Immature natural killer cell (primary cell): ENCODE results near the gene C1orf167. TPM values are rescaled to one million over a fixed set of nuclear protein-coding genes. Genes with fewer than 3 reads are reported as not detected.

Source experiments
- DNase-seq, 3 donors: peaks; one replicate each; pipeline ENCODE4 v3.0.0; 2022; ENCODE audit warnings: mixed read lengths in 1 of 3
- H3K27ac Mint-ChIP-seq, 6 donors: one replicate each; pipeline ENCODE4 v1.8.0; 2020; ENCODE audit warnings: mixed read lengths in 6 of 6, mild to moderate bottlenecking in 5 of 6, inconsistent platforms in 4 of 6, moderate library complexity in 3 of 6
- H3K27me3 Mint-ChIP-seq, 3 donors: one replicate each; pipeline ENCODE4 v1.8.0; 2020 to 2021; ENCODE audit warnings: low read depth in 3 of 3, mild to moderate bottlenecking in 3 of 3, mixed read lengths in 3 of 3, moderate library complexity in 3 of 3, inconsistent platforms in 1 of 3
- H3K36me3 Mint-ChIP-seq, 3 donors: one replicate each; pipeline ENCODE4 v1.8.0; 2020; ENCODE audit warnings: mixed read lengths in 3 of 3, inconsistent platforms in 2 of 3, mild to moderate bottlenecking in 2 of 3
- H3K4me1 Mint-ChIP-seq, 2 donors: one replicate each; pipeline ENCODE4 v1.8.0; 2020; ENCODE audit warnings: inconsistent platforms in 2 of 2, mild to moderate bottlenecking in 2 of 2, mixed read lengths in 2 of 2, moderate library complexity in 1 of 2
- H3K4me3 Mint-ChIP-seq, 5 donors: one replicate each; pipeline ENCODE4 v1.8.0; 2020; ENCODE audit warnings: mild to moderate bottlenecking in 5 of 5, mixed read lengths in 5 of 5, inconsistent platforms in 3 of 5, moderate library complexity in 3 of 5
- H3K9me3 Mint-ChIP-seq, 6 donors: one replicate each; pipeline ENCODE4 v1.8.0; 2020; ENCODE audit warnings: mild to moderate bottlenecking in 6 of 6, mixed read lengths in 6 of 6, inconsistent platforms in 4 of 6, moderate library complexity in 3 of 6
- polyA plus RNA-seq, 3 donors: library from polyadenylated mRNA; unstranded; fragments of 300-500 nt; fragmentation: Illumina TruSeq; gene quantifications; one replicate each; pipeline ENCODE4 v1.2.3, GENCODE V29; 2021

Gene C1orf167
- polyA plus RNA-seq, result 1 to 10 TPM in 1 of 3 donors, not detected in 2; 3.0 TPM

- Mint-ChIP-seq H3K27me3 (peaks cover 4 to 14% (median 11%) of the 10 kb centered on the region in 3 donors), H3K9me3 (no peaks in the 10 kb centered on the region), H3K4me3 (peak within 1 kb of the TSS in 4 of 5 donors; percentile 29 to 60 (median 46)), H3K36me3 (peaks cover 0 to 3% (median 0%) of the 10 kb centered on the region in 3 donors), H3K27ac (no peak within 1 kb of the TSS), H3K4me1 (peaks cover 4 to 6% of the 10 kb centered on the region in 2 donors)
- DNase-seq, result peak in 2 of 3 donors; percentile 12 to 16
Observed at GRCh38 chr1:11761988-11762406, at the start of gene C1orf167. C1orf167 (plus strand) TSS chr1:11762193; CDS start chr1:11764401, 2,208 bp downstream.

GRCh38 chr1:11712285-11712684 lies 49.7 kb upstream of the C1orf167 start:
- Mint-ChIP-seq H3K27me3 (no peaks in the 10 kb centered on the region), H3K4me3 (no peak overlapping the region), H3K27ac (no peak overlapping the region), H3K9me3 (no peaks in the 10 kb centered on the region), H3K4me1 (peaks cover 0 to 2% of the 10 kb centered on the region in 2 donors), H3K36me3 (no peaks in the 10 kb centered on the region)
- DNase-seq, result no peak

- H3K27me3 Mint-ChIP-seq, result no peaks in the 10 kb centered on the region
- peaks cover 0 to 2% of the 10 kb centered on the region in 2 donors for H3K4me1 Mint-ChIP-seq
- no peaks in the 10 kb centered on the region for H3K36me3 Mint-ChIP-seq
- H3K27ac Mint-ChIP-seq, result no peak overlapping the region
- no peak overlapping the region for H3K4me3 Mint-ChIP-seq
- no peak for DNase-seq
- H3K9me3 Mint-ChIP-seq, result no peaks in the 10 kb centered on the region
Observed at GRCh38 chr1:11713095-11713494, 48.9 kb upstream of the C1orf167 start.

- Mint-ChIP-seq H3K27ac (no peak overlapping the region), H3K36me3 (no peaks in the 10 kb centered on the region), H3K27me3 (peaks cover 0 to 4% (median 4%) of the 10 kb centered on the region in 3 donors), H3K4me1 (peaks cover 16 to 17% of the 10 kb centered on the region in 2 donors), H3K4me3 (no peak overlapping the region), H3K9me3 (no peaks in the 10 kb centered on the region)
- DNase-seq, result no peak
Observed at GRCh38 chr1:11714831-11715575, 47.0 kb upstream of the C1orf167 start.

GRCh38 chr1:11719313-11720032 lies 42.5 kb upstream of the C1orf167 start:
- DNase-seq, result peak; percentile 83 to 87 (median 85)
- Mint-ChIP-seq H3K27me3 (peaks cover 0 to 4% (median 4%) of the 10 kb centered on the region in 3 donors), H3K36me3 (no peaks in the 10 kb centered on the region), H3K27ac (peak overlapping the region; percentile 91 to 98 (median 95)), H3K4me3 (peak overlapping the region; percentile 79 to 88 (median 81)), H3K9me3 (no peaks in the 10 kb centered on the region), H3K4me1 (peaks cover 18 to 25% of the 10 kb centered on the region in 2 donors)

- DNase-seq, result no peak
- H3K4me1 Mint-ChIP-seq, result peaks cover 18 to 29% of the 10 kb centered on the region in 2 donors
- peak overlapping the region; percentile 79 to 88 (median 81) for H3K4me3 Mint-ChIP-seq
- H3K27ac Mint-ChIP-seq, result peak overlapping the region; percentile 91 to 98 (median 95)
- peaks cover 0 to 4% (median 4%) of the 10 kb centered on the region in 3 donors for H3K27me3 Mint-ChIP-seq
- no peaks in the 10 kb centered on the region for H3K36me3 Mint-ChIP-seq
- no peaks in the 10 kb centered on the region for H3K9me3 Mint-ChIP-seq
Observed at GRCh38 chr1:11720033-11720376, 42.0 kb upstream of the C1orf167 start.

GRCh38 chr1:11720525-11720924 lies 41.5 kb upstream of the C1orf167 start:
- H3K36me3 Mint-ChIP-seq, result no peaks in the 10 kb centered on the region
- H3K27ac Mint-ChIP-seq, result no peak overlapping the region
- H3K27me3 Mint-ChIP-seq, result peaks cover 2 to 5% (median 4%) of the 10 kb centered on the region in 3 donors
- H3K4me3 Mint-ChIP-seq, result peak overlapping the region in 2 of 5 donors; percentile 7 to 79
- H3K4me1 Mint-ChIP-seq, result peaks cover 18 to 34% of the 10 kb centered on the region in 2 donors
- no peak for DNase-seq
- no peaks in the 10 kb centered on the region for H3K9me3 Mint-ChIP-seq

- no peaks in the 10 kb centered on the region for H3K9me3 Mint-ChIP-seq
- H3K4me3 Mint-ChIP-seq, result no peak overlapping the region
- peaks cover 2 to 5% (median 4%) of the 10 kb centered on the region in 3 donors for H3K27me3 Mint-ChIP-seq
- DNase-seq, result no peak
- H3K4me1 Mint-ChIP-seq, result peaks cover 18 to 37% of the 10 kb centered on the region in 2 donors
- H3K36me3 Mint-ChIP-seq, result no peaks in the 10 kb centered on the region
- H3K27ac Mint-ChIP-seq, result peak overlapping the region in 1 of 6 donors; percentile 49
Observed at GRCh38 chr1:11721311-11721710, 40.7 kb upstream of the C1orf167 start.

- Mint-ChIP-seq H3K27ac (no peak overlapping the region), H3K9me3 (no peaks in the 10 kb centered on the region), H3K4me3 (no peak overlapping the region), H3K4me1 (peaks cover 18 to 38% of the 10 kb centered on the region in 2 donors), H3K36me3 (no peaks in the 10 kb centered on the region), H3K27me3 (peaks cover 2 to 5% (median 4%) of the 10 kb centered on the region in 3 donors)
- no peak for DNase-seq
Observed at GRCh38 chr1:11722538-11722937, 39.5 kb upstream of the C1orf167 start.

GRCh38 chr1:11725616-11726015 lies 36.4 kb upstream of the C1orf167 start:
- Mint-ChIP-seq H3K4me1 (peaks cover 18 to 46% of the 10 kb centered on the region in 2 donors), H3K9me3 (no peaks in the 10 kb centered on the region), H3K27me3 (peaks cover 2 to 9% (median 3%) of the 10 kb centered on the region in 3 donors), H3K4me3 (no peak overlapping the region), H3K36me3 (no peaks in the 10 kb centered on the region), H3K27ac (no peak overlapping the region)
- DNase-seq, result no peak

- no peaks in the 10 kb centered on the region for H3K9me3 Mint-ChIP-seq
- no peak overlapping the region for H3K4me3 Mint-ChIP-seq
- H3K4me1 Mint-ChIP-seq, result peaks cover 31 to 58% of the 10 kb centered on the region in 2 donors
- H3K36me3 Mint-ChIP-seq, result no peaks in the 10 kb centered on the region
- H3K27me3 Mint-ChIP-seq, result peaks cover 2 to 9% (median 3%) of the 10 kb centered on the region in 3 donors
- no peak overlapping the region for H3K27ac Mint-ChIP-seq
- DNase-seq, result no peak
Observed at GRCh38 chr1:11727119-11727518, 34.9 kb upstream of the C1orf167 start.

- peak overlapping the region in 2 of 5 donors; percentile 3 to 6 for H3K4me3 Mint-ChIP-seq
- no peak for DNase-seq
- H3K27ac Mint-ChIP-seq, result no peak overlapping the region
- H3K4me1 Mint-ChIP-seq, result peaks cover 43 to 69% of the 10 kb centered on the region in 2 donors
- H3K27me3 Mint-ChIP-seq, result peaks cover 2 to 9% (median 3%) of the 10 kb centered on the region in 3 donors
- H3K9me3 Mint-ChIP-seq, result no peaks in the 10 kb centered on the region
- H3K36me3 Mint-ChIP-seq, result no peaks in the 10 kb centered on the region
Observed at GRCh38 chr1:11728126-11728806, 33.7 kb upstream of the C1orf167 start.

GRCh38 chr1:11729155-11729497 lies 32.9 kb upstream of the C1orf167 start:
- Mint-ChIP-seq H3K9me3 (no peaks in the 10 kb centered on the region), H3K4me1 (peaks cover 44 to 75% of the 10 kb centered on the region in 2 donors), H3K27ac (peak overlapping the region; percentile 84 to 97 (median 95)), H3K4me3 (peak overlapping the region in 4 of 5 donors; percentile 8 to 94 (median 86)), H3K36me3 (no peaks in the 10 kb centered on the region), H3K27me3 (peaks cover 3 to 9% (median 4%) of the 10 kb centered on the region in 3 donors)
- no peak for DNase-seq
